GM21786 (cell line): ENCODE measurements around the gene TIAM2.
A peak's percentile ranks its signal among the peaks of the same experiment; 100 is the strongest.
"Not testable (repeated sequence)": the region's sequence is repeated elsewhere in the genome, so short reads cannot be mapped to it uniquely, and the experiment has no call there.

ENCODE experiments used
- ATAC-seq: cut with Tn5 transposase; IDR thresholded peaks from one replicate; pipeline ENCODE4 v1.9.1; 2021; ENCODE audit not compliant: unreplicated experiment

Gene TIAM2

GRCh38 chr6:154995254-154996015 lies at the start of gene TIAM2:
Gene TIAM2, plus strand, starts transcription at chr6:154995315. Its CDS starts 133,909 bp downstream, at chr6:155129224.
- ATAC-seq, result no peak

- ATAC-seq, result no peak
Measured at GRCh38 chr6:154950979-154951344, 44.2 kb upstream of the TIAM2 start.

GRCh38 chr6:154951345-154952200 lies 43.5 kb upstream of the TIAM2 start:
- peak; percentile 87 for ATAC-seq

GRCh38 chr6:154953644-154954043 lies 41.5 kb upstream of the TIAM2 start:
- no peak for ATAC-seq

- no peak for ATAC-seq
Measured at GRCh38 chr6:154954347-154954746, 40.8 kb upstream of the TIAM2 start.

- no peak for ATAC-seq
Measured at GRCh38 chr6:154956771-154957522, 38.2 kb upstream of the TIAM2 start.

- ATAC-seq, result no peak
Measured at GRCh38 chr6:154958469-154958868, 36.6 kb upstream of the TIAM2 start.

GRCh38 chr6:154960299-154960843 lies 34.7 kb upstream of the TIAM2 start:
- ATAC-seq, result no peak

- ATAC-seq, result no peak
Measured at GRCh38 chr6:154960854-154961530, 34.1 kb upstream of the TIAM2 start.

GRCh38 chr6:154962753-154963152 lies 32.4 kb upstream of the TIAM2 start:
- ATAC-seq, result no peak

GRCh38 chr6:154966065-154966770 lies 28.9 kb upstream of the TIAM2 start:
- not testable (repeated sequence) for ATAC-seq

- ATAC-seq, result no peak
Measured at GRCh38 chr6:154969796-154970195, 25.3 kb upstream of the TIAM2 start.

- ATAC-seq, result no peak
Measured at GRCh38 chr6:154974485-154975149, 20.5 kb upstream of the TIAM2 start.

GRCh38 chr6:154977588-154977987 lies 17.5 kb upstream of the TIAM2 start:
- ATAC-seq, result no peak

- ATAC-seq, result no peak
Measured at GRCh38 chr6:154980273-154981078, 14.6 kb upstream of the TIAM2 start.

GRCh38 chr6:154981079-154981870 lies 13.8 kb upstream of the TIAM2 start:
- ATAC-seq, result peak; percentile 76

- no peak for ATAC-seq
Measured at GRCh38 chr6:154984146-154984545, 11.0 kb upstream of the TIAM2 start.

GRCh38 chr6:154986787-154987235 lies 8.3 kb upstream of the TIAM2 start:
- no peak for ATAC-seq
